WI38 (cell line): ENCODE data around the gene TIMMDC1.

ENCODE experiments used
- H3K4me3 ChIP-seq: 2 replicates; pipeline ENCODE4 v1.5.1; 2011; ENCODE audit warnings: low read depth, mild to moderate bottlenecking, control low read depth, low read length
- CTCF ChIP-seq: IDR thresholded peaks from 2 replicates; pipeline ENCODE4 v1.5.1; 2012; ENCODE audit warnings: low read depth, mild to moderate bottlenecking, control low read depth, low read length

TIMMDC1 gene

GRCh38 chr3:119529883-119530282 lies 31.5 kb downstream of the TIMMDC1 start:
- no peak overlapping the region for H3K4me3 ChIP-seq
- TF ChIP-seq CTCF: no peak

GRCh38 chr3:119530456-119530855 lies 32.1 kb downstream of the TIMMDC1 start:
- no peak for TF ChIP-seq CTCF
- H3K4me3 ChIP-seq: no peak overlapping the region

- TF ChIP-seq CTCF: no peak
Measured at GRCh38 chr3:119531151-119531550, 32.8 kb downstream of the TIMMDC1 start.

GRCh38 chr3:119534296-119534695 lies 35.9 kb downstream of the TIMMDC1 start:
- no peak overlapping the region for H3K4me3 ChIP-seq
- no peak for TF ChIP-seq CTCF

More at GRCh38 chr3:119531151-119531550, 32.8 kb downstream of the TIMMDC1 start:
- H3K4me3 ChIP-seq: no peak overlapping the region

- no peak overlapping the region for H3K4me3 ChIP-seq
- TF ChIP-seq CTCF: no peak
Measured at GRCh38 chr3:119536757-119537156, 38.4 kb downstream of the TIMMDC1 start.

GRCh38 chr3:119538772-119539171 lies 40.4 kb downstream of the TIMMDC1 start:
- H3K4me3 ChIP-seq: no peak overlapping the region
- no peak for TF ChIP-seq CTCF

GRCh38 chr3:119541547-119541946 lies 43.2 kb downstream of the TIMMDC1 start:
- H3K4me3 ChIP-seq: no peak overlapping the region
- TF ChIP-seq CTCF: no peak
